ENCODE results near the gene CDK3. TPM values are rescaled to one million over a fixed set of nuclear protein-coding genes. Genes with fewer than 3 reads are reported as not detected.

CDK3 gene
- total RNA-seq, 1 experiment from 2014 or later, result 5.2 TPM

- no peak for DNase-seq
- BruUV-seq (replicated peaks), result TSS peak; percentile 76
- Mint-ChIP-seq H3K4me1 (ENCODE audit: low read depth, unreplicated experiment) (peaks cover 46% of the 10 kb centered on the region), H3K27me3 (ENCODE audit: insufficient read depth, unreplicated experiment) (no peaks in the 10 kb centered on the region), H3K4me3 (ENCODE audit: unreplicated experiment) (peak overlapping the region; percentile 97), H3K9me3 (ENCODE audit: unreplicated experiment) (no peaks in the 10 kb centered on the region), H3K27ac (ENCODE audit: unreplicated experiment) (peak overlapping the region; percentile 100), H3K36me3 (ENCODE audit: insufficient read depth, unreplicated experiment) (peaks cover 37% of the 10 kb centered on the region)
- Histone ChIP-seq H3K4me1 (peaks cover 60% of the 10 kb centered on the region), H3K27me3 (replicated peaks; ENCODE audit: control insufficient read depth, insufficient read depth, low read length) (no peaks in the 10 kb centered on the region), H3K36me3 (ENCODE audit: control insufficient read depth, insufficient read depth, low read length) (no peaks in the 10 kb centered on the region), H3K4me3 (ENCODE audit: low read depth, low read length) (peak overlapping the region; percentile 88), H3K9me3 (no peaks in the 10 kb centered on the region)
- ChIA-PET CTCF (no interaction called here), POLR2A (interaction anchor here (0.6 kb wide), 2 partner anchors 33 to 246 kb away, joined by 3 to 5 read pairs; no protein-coding TSS in a partner anchor)
- intact Hi-C loops (cut with micrococcal nuclease; ENCODE audit: unreplicated experiment), result loop anchor here (1.0 to 10.0 kb wide), 4 partner anchors 9 to 195 kb away; partner anchors contain the start of gene UNK
- no peak for TF ChIP-seq CTCF (IDR thresholded peaks at IDR 0.05; ENCODE audit: insufficient read depth in 1 of 2, low read depth in 1 of 2, low read length in 1 of 2, severe bottlenecking in 1 of 2, unreplicated experiment in 1 of 2)
Observed at GRCh38 chr17:75979705-75980187, 20.9 kb upstream of the CDK3 start.

GRCh38 chr17:75980188-75981018, 20.3 kb upstream of the CDK3 start:
- intact Hi-C loops (cut with micrococcal nuclease; ENCODE audit: unreplicated experiment), result no loop called here
- Histone ChIP-seq H3K27me3 (replicated peaks; ENCODE audit: control insufficient read depth, insufficient read depth, low read length) (no peaks in the 10 kb centered on the region), H3K36me3 (ENCODE audit: control insufficient read depth, insufficient read depth, low read length) (no peaks in the 10 kb centered on the region), H3K4me1 (peaks cover 60% of the 10 kb centered on the region), H3K9me3 (no peaks in the 10 kb centered on the region), H3K4me3 (ENCODE audit: low read depth, low read length) (peak overlapping the region; percentile 88)
- Mint-ChIP-seq H3K36me3 (ENCODE audit: insufficient read depth, unreplicated experiment) (peaks cover 37% of the 10 kb centered on the region), H3K4me1 (ENCODE audit: low read depth, unreplicated experiment) (peaks cover 45% of the 10 kb centered on the region), H3K9me3 (ENCODE audit: unreplicated experiment) (no peaks in the 10 kb centered on the region), H3K27ac (ENCODE audit: unreplicated experiment) (peak overlapping the region; percentile 100), H3K27me3 (ENCODE audit: insufficient read depth, unreplicated experiment) (no peaks in the 10 kb centered on the region), H3K4me3 (ENCODE audit: unreplicated experiment) (peak overlapping the region; percentile 97)
- CTCF ChIA-PET, result no interaction called here
- BruUV-seq (replicated peaks), result no TSS peak
- no peak for DNase-seq
- TF ChIP-seq CTCF (IDR thresholded peaks at IDR 0.05; ENCODE audit: insufficient read depth in 1 of 2, low read depth in 1 of 2, low read length in 1 of 2, severe bottlenecking in 1 of 2, unreplicated experiment in 1 of 2), result no peak
- POLR2A ChIA-PET, result interaction anchor here (0.6 kb wide), 2 partner anchors 34 to 245 kb away, joined by 3 to 5 read pairs; no protein-coding TSS in a partner anchor

- POLR2A ChIA-PET, result interaction anchor here (0.6 to 1.1 kb wide), 5 partner anchors 9 to 282 kb away, joined by 3 to 10 read pairs (median 8); no protein-coding TSS in a partner anchor
Observed at GRCh38 chr17:75981019-75981615, 19.5 kb upstream of the CDK3 start.

More at GRCh38 chr17:75981019-75981615, 19.5 kb upstream of the CDK3 start:
- intact Hi-C loops (cut with micrococcal nuclease; ENCODE audit: unreplicated experiment), result no loop called here
- Mint-ChIP-seq H3K27ac (ENCODE audit: unreplicated experiment) (peak overlapping the region; percentile 100), H3K36me3 (ENCODE audit: insufficient read depth, unreplicated experiment) (peaks cover 34% of the 10 kb centered on the region), H3K9me3 (ENCODE audit: unreplicated experiment) (no peaks in the 10 kb centered on the region), H3K27me3 (ENCODE audit: insufficient read depth, unreplicated experiment) (no peaks in the 10 kb centered on the region), H3K4me1 (ENCODE audit: low read depth, unreplicated experiment) (peaks cover 42% of the 10 kb centered on the region), H3K4me3 (ENCODE audit: unreplicated experiment) (peak overlapping the region; percentile 97)
- TF ChIP-seq CTCF (IDR thresholded peaks at IDR 0.05; ENCODE audit: insufficient read depth in 1 of 2, low read depth in 1 of 2, low read length in 1 of 2, severe bottlenecking in 1 of 2, unreplicated experiment in 1 of 2), result no peak
- Histone ChIP-seq H3K4me1 (peaks cover 54% of the 10 kb centered on the region), H3K4me3 (ENCODE audit: low read depth, low read length) (no peak overlapping the region), H3K27me3 (replicated peaks; ENCODE audit: control insufficient read depth, insufficient read depth, low read length) (no peaks in the 10 kb centered on the region), H3K36me3 (ENCODE audit: control insufficient read depth, insufficient read depth, low read length) (no peaks in the 10 kb centered on the region), H3K9me3 (no peaks in the 10 kb centered on the region)
- CTCF ChIA-PET, result interaction anchor here (0.7 to 1.1 kb wide), 3 partner anchors 11 to 136 kb away, joined by 3 to 4 read pairs (median 4); no protein-coding TSS in a partner anchor
- no peak for DNase-seq
- no TSS peak for BruUV-seq (replicated peaks)
